ENCODE data around the gene FNIP1.
"Not testable (repeated sequence)": the region's sequence is repeated elsewhere in the genome, so short reads cannot be mapped to it uniquely, and the experiment has no call there.

FNIP1 gene

GRCh38 chr5:131634996-131635683 is 161.7 kb downstream of the FNIP1 start, which contains the start of gene RAPGEF6:
Gene RAPGEF6, minus strand, starts transcription at chr5:131635229. Its CDS starts 199 bp downstream, at chr5:131635030.
- peak; percentile 96 for DNase-seq

GRCh38 chr5:131634666-131634995 is 162.2 kb downstream of the FNIP1 start:
- peak; percentile 40 for DNase-seq

GRCh38 chr5:131634238-131634637 is 162.6 kb downstream of the FNIP1 start:
- no peak for DNase-seq

GRCh38 chr5:131633830-131634229 is 163.0 kb downstream of the FNIP1 start:
- no peak for DNase-seq

GRCh38 chr5:131630963-131631350 is 165.9 kb downstream of the FNIP1 start:
- DNase-seq = no peak

GRCh38 chr5:131630208-131630962 is 166.4 kb downstream of the FNIP1 start:
- DNase-seq = no peak

- no peak for DNase-seq
These were observed 167.8 kb downstream of the FNIP1 start for GRCh38 chr5:131628990-131629389.

GRCh38 chr5:131627207-131627865 is 169.5 kb downstream of the FNIP1 start:
- no peak for DNase-seq

- DNase-seq = no peak
These were observed 174.2 kb downstream of the FNIP1 start for GRCh38 chr5:131622633-131623032.

- DNase-seq = not testable (repeated sequence)
These were observed 175.7 kb downstream of the FNIP1 start for GRCh38 chr5:131621164-131621563.

GRCh38 chr5:131619102-131619501 is 177.7 kb downstream of the FNIP1 start:
- no peak for DNase-seq

- no peak for DNase-seq
These were observed 179.5 kb downstream of the FNIP1 start for GRCh38 chr5:131617140-131617822.

GRCh38 chr5:131615957-131616356 is 180.9 kb downstream of the FNIP1 start:
- no peak for DNase-seq

GRCh38 chr5:131613423-131613822 is 183.4 kb downstream of the FNIP1 start:
- DNase-seq = no peak

- DNase-seq = no peak
These were observed 185.8 kb downstream of the FNIP1 start for GRCh38 chr5:131611064-131611381.

- no peak for DNase-seq
These were observed 186.4 kb downstream of the FNIP1 start for GRCh38 chr5:131610198-131611063.

- DNase-seq = no peak
These were observed 187.0 kb downstream of the FNIP1 start for GRCh38 chr5:131609774-131610173.

- DNase-seq = no peak
These were observed 188.2 kb downstream of the FNIP1 start for GRCh38 chr5:131608597-131608996.

GRCh38 chr5:131607903-131608540 is 188.8 kb downstream of the FNIP1 start:
- no peak for DNase-seq

GRCh38 chr5:131607418-131607817 is 189.4 kb downstream of the FNIP1 start:
- DNase-seq = no peak

- no peak for DNase-seq
These were observed 191.7 kb downstream of the FNIP1 start for GRCh38 chr5:131605086-131605485.

Data from GF-D8 (cell line).